HepG2 (cell line): Measurements from ENCODE around the gene HIRA. TPM values are rescaled to one million over a fixed set of nuclear protein-coding genes. Genes with fewer than 3 reads are reported as not detected.

ENCODE experiments used
- ATF7 ChIP-seq, 2 experiments: fragments of 450-650 bp in 1 of 2; sonication (generic) in 1 of 2; formaldehyde crosslinking in 1 of 2; IDR thresholded peaks; 2 replicates each; pipeline versions ENCODE4 v1.4.0 to v1.6.1; 2016 to 2020; ENCODE audit warnings: antibody characterized with exemption in 1 of 2, mild to moderate bottlenecking in 1 of 2, missing genetic modification reagents in 1 of 2
- FOSL2 ChIP-seq: sonication (generic); formaldehyde crosslinking; IDR thresholded peaks from 2 replicates; pipeline ENCODE4 v1.4.0; 2020; ENCODE audit warnings: missing genetic modification reagents
- FOXM1 ChIP-seq: sonication (generic); formaldehyde crosslinking; IDR thresholded peaks from 2 replicates; pipeline ENCODE4 v1.5.0; 2020; ENCODE audit warnings: missing genetic modification reagents
- FOXO1 ChIP-seq: sonication (generic); formaldehyde crosslinking; IDR thresholded peaks from 2 replicates; pipeline ENCODE4 v1.4.0; 2020; ENCODE audit warnings: missing genetic modification reagents
- FOXP1 ChIP-seq, 2 experiments: fragments of 450-650 bp in 1 of 2; IDR thresholded peaks; 2 replicates each; pipeline ENCODE4 v1.6.1; 2017 to 2018; ENCODE audit warnings: antibody characterized with exemption in 1 of 2
- HDAC6 ChIP-seq: fragments of 200-600 bp; sonication (generic); IDR thresholded peaks from 2 replicates; pipeline ENCODE4 v1.7.0; 2017; ENCODE audit warnings: mild to moderate bottlenecking, antibody characterized with exemption, low read length, low read depth
- HNRNPH1 ChIP-seq: fragments of 200-400 bp; formaldehyde crosslinking; optimal IDR thresholded peaks from 2 replicates; pipeline ENCODE3; 2017; ENCODE audit warnings: mild to moderate bottlenecking, low read depth, low read length
- IKZF1 ChIP-seq: fragments of 450-650 bp; IDR thresholded peaks from 2 replicates; pipeline ENCODE4 v1.7.1; 2016
- JUND ChIP-seq: sonication (generic); formaldehyde crosslinking; IDR thresholded peaks from 2 replicates; pipeline ENCODE4 v1.8.0; 2022; ENCODE audit warnings: mild to moderate bottlenecking, missing genetic modification reagents
- KLF16 ChIP-seq, 2 experiments: sonication (generic) in 1 of 2; formaldehyde crosslinking in 1 of 2; IDR thresholded peaks; 2 replicates each; pipeline versions ENCODE4 v1.6.1 to v1.8.0; 2016 to 2023; ENCODE audit warnings: missing genetic modification reagents in 2 of 2, missing compliant biosample characterization in 1 of 2
- NPAS2 ChIP-seq: sonication (generic); formaldehyde crosslinking; IDR thresholded peaks from 2 replicates; pipeline ENCODE4 v1.8.0; 2022; ENCODE audit warnings: mild to moderate bottlenecking, missing genetic modification reagents, borderline replicate concordance
- PAX8 ChIP-seq: sonication (generic); formaldehyde crosslinking; IDR thresholded peaks from 2 replicates; pipeline ENCODE4 v1.8.0; 2022; ENCODE audit warnings: mild to moderate bottlenecking, missing genetic modification reagents, borderline replicate concordance
- PHB2 ChIP-seq: fragments of 450-650 bp; IDR thresholded peaks from 2 replicates; pipeline ENCODE4 v1.6.1; 2018; ENCODE audit not compliant: partially characterized antibody
- PTBP1 ChIP-seq: fragments of 200-400 bp; formaldehyde crosslinking; IDR thresholded peaks from 2 replicates; pipeline ENCODE4 v1.6.1; 2018; ENCODE audit warnings: low read length, low read depth; ENCODE audit not compliant: poor library complexity, severe bottlenecking
- U2AF2 ChIP-seq: fragments of 200-400 bp; formaldehyde crosslinking; IDR thresholded peaks from 2 replicates; pipeline ENCODE4 v1.6.1; 2017; ENCODE audit warnings: low read depth, mild to moderate bottlenecking, low read length
- ZNF75D ChIP-seq: sonication (generic); formaldehyde crosslinking; IDR thresholded peaks from 2 replicates; pipeline ENCODE4 v1.8.1; 2023; ENCODE audit warnings: missing genetic modification reagents, mild to moderate bottlenecking, borderline replicate concordance
- ZNF816 ChIP-seq: sonication (generic); formaldehyde crosslinking; IDR thresholded peaks from 2 replicates; pipeline ENCODE4 v1.8.0; 2022; ENCODE audit warnings: missing genetic modification reagents, mild to moderate bottlenecking, borderline replicate concordance
- polyA plus RNA-seq, 8 experiments: library from polyadenylated mRNA; depleted of rRNA in 3 of 8; stranded (reverse) in 7 of 8; unstranded in 1 of 8; fragments of >200 nt; fragmentation: Illumina TruSeq in 4 of 8; extraction: Trizol in 4 of 8; gene quantifications; 2 replicates each; pipeline versions ENCODE4 v1.2.1 to v1.2.3, GENCODE V29; 2011 to 2016; ENCODE audit warnings: low read depth in 4 of 8, missing spikeins in 1 of 8, mixed read lengths in 1 of 8; ENCODE audit not compliant: insufficient read depth in 1 of 8
- total RNA-seq, 5 experiments: library from RNA; depleted of rRNA; stranded (reverse); fragments of >200 nt; fragmentation: Illumina TruSeq; extraction: Trizol; gene quantifications; 2 replicates each; pipeline ENCODE4 v1.2.3, GENCODE V29; 2016; ENCODE audit warnings: low read depth in 1 of 5
- TF ChIP-seq, protein P1 (sequence below): sonication (generic); formaldehyde crosslinking; IDR thresholded peaks from 2 replicates; pipeline ENCODE4 v1.8.1; 2023; ENCODE audit warnings: missing genetic modification reagents, mild to moderate bottlenecking, borderline replicate concordance
- TF ChIP-seq, protein P2 (sequence below): sonication (generic); formaldehyde crosslinking; IDR thresholded peaks from 2 replicates; pipeline ENCODE4 v1.4.0; 2020; ENCODE audit warnings: low read depth, mild to moderate bottlenecking, missing genetic modification reagents
- TF ChIP-seq, protein P3 (sequence below): sonication (generic); formaldehyde crosslinking; conservative IDR thresholded peaks from 2 replicates; pipeline ENCODE4 v1.8.1; 2023; ENCODE audit warnings: missing genetic modification reagents
- TF ChIP-seq, protein P4 (sequence below): sonication (generic); formaldehyde crosslinking; IDR thresholded peaks from 2 replicates; pipeline ENCODE4 v1.4.0; 2020; ENCODE audit warnings: missing genetic modification reagents, borderline replicate concordance
- TF ChIP-seq, protein P5 (sequence below): sonication (generic); formaldehyde crosslinking; IDR thresholded peaks from 2 replicates; pipeline ENCODE4 v1.5.1; 2020; ENCODE audit warnings: mild to moderate bottlenecking, missing genetic modification reagents, borderline replicate concordance

The HIRA gene
- total and polyA plus RNA-seq, 2 of the 13 experiments (the other 11 are each of a cell fraction or from before 2014, with no cell fraction given): 21.5 to 29.2 TPM

DNA sequence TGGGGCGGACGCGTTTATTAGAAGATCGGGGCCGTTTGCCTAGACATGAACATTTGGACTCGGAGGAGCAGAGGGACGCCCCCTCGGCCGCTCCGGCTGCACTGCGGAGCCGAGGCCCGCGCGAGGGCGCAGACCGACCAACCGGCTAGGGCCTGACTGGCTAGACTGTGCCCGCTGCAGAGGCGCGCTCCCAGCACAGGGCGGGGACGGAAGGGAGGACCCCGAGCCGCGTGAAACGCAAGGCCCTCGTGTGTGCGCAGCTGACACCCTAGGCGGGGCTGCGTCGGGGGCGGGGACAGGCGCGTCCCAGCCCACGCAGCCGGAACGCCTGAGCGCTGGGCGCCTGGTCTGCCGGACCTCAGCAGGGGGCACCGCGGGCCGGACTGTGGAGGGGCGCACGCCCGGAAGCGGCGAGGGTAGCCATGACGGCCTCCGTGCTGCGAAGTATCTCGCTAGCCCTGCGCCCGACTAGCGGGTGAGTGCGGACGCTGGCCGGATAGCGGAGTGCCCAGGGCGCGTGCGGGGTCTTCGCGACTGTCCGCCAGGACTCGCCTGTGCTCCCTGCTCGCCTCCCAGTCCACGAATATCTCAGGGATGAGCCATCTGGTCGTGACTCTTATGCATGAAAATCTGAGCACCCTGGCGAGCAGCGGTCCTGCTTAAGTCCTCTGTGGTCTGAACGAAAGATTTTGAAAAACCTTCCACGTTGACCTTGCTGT lies 759 bp upstream of the HIRA start, which contains the start of gene MRPL40 (continued):
- TF ChIP-seq, protein P1, sequence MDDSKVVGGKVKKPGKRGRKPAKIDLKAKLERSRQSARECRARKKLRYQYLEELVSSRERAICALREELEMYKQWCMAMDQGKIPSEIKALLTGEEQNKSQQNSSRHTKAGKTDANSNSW: peak; percentile 91; the same call in 1 of the 2 replicates
- TF ChIP-seq HNRNPH1: no peak
- peak; percentile 93 for TF ChIP-seq FOXO1 (CRISPR knock-in tag)
- no peak for TF ChIP-seq ATF7 (IDR thresholded peaks at IDR 0.05)
- TF ChIP-seq ATF7 (CRISPR knock-in tag; IDR thresholded peaks at IDR 0.05): peak; percentile 30; the same call in 1 of the 2 replicates
- TF ChIP-seq FOXM1 (CRISPR knock-in tag): peak; percentile 46; the same call in 1 of the 2 replicates
- TF ChIP-seq PHB2: no peak
- TF ChIP-seq, protein P2, sequence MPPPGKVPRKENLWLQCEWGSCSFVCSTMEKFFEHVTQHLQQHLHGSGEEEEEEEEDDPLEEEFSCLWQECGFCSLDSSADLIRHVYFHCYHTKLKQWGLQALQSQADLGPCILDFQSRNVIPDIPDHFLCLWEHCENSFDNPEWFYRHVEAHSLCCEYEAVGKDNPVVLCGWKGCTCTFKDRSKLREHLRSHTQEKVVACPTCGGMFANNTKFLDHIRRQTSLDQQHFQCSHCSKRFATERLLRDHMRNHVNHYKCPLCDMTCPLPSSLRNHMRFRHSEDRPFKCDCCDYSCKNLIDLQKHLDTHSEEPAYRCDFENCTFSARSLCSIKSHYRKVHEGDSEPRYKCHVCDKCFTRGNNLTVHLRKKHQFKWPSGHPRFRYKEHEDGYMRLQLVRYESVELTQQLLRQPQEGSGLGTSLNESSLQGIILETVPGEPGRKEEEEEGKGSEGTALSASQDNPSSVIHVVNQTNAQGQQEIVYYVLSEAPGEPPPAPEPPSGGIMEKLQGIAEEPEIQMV (CRISPR knock-in tag): peak; percentile 91
- TF ChIP-seq KLF16 (CRISPR knock-in tag; IDR thresholded peaks at IDR 0.05): peak in 1 of 2 experiments; percentile 100; a peak in 2 of 4 replicates
- TF ChIP-seq, protein P3, sequence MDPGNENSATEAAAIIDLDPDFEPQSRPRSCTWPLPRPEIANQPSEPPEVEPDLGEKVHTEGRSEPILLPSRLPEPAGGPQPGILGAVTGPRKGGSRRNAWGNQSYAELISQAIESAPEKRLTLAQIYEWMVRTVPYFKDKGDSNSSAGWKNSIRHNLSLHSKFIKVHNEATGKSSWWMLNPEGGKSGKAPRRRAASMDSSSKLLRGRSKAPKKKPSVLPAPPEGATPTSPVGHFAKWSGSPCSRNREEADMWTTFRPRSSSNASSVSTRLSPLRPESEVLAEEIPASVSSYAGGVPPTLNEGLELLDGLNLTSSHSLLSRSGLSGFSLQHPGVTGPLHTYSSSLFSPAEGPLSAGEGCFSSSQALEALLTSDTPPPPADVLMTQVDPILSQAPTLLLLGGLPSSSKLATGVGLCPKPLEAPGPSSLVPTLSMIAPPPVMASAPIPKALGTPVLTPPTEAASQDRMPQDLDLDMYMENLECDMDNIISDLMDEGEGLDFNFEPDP (CRISPR knock-in tag): peak; percentile 98
- TF ChIP-seq NPAS2 (CRISPR knock-in tag): no peak
- peak; percentile 79; the same call in 1 of the 2 replicates for TF ChIP-seq ZNF816
- no peak for TF ChIP-seq FOXP1 (IDR thresholded peaks at IDR 0.05)
- TF ChIP-seq FOXP1 (CRISPR knock-in tag; IDR thresholded peaks at IDR 0.05): peak; percentile 54
- no peak for TF ChIP-seq U2AF2
- TF ChIP-seq PTBP1: no peak
- TF ChIP-seq, protein P4, sequence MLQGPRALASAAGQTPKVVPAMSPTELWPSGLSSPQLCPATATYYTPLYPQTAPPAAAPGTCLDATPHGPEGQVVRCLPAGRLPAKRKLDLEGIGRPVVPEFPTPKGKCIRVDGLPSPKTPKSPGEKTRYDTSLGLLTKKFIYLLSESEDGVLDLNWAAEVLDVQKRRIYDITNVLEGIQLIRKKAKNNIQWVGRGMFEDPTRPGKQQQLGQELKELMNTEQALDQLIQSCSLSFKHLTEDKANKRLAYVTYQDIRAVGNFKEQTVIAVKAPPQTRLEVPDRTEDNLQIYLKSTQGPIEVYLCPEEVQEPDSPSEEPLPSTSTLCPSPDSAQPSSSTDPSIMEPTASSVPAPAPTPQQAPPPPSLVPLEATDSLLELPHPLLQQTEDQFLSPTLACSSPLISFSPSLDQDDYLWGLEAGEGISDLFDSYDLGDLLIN: no peak; the same call in 1 of the 2 replicates
- peak; percentile 92 for TF ChIP-seq JUND (CRISPR knock-in tag)
- TF ChIP-seq FOSL2: peak; percentile 79
- TF ChIP-seq IKZF1: no peak
- no peak for TF ChIP-seq ZNF75D (CRISPR knock-in tag)
- TF ChIP-seq, protein P5, sequence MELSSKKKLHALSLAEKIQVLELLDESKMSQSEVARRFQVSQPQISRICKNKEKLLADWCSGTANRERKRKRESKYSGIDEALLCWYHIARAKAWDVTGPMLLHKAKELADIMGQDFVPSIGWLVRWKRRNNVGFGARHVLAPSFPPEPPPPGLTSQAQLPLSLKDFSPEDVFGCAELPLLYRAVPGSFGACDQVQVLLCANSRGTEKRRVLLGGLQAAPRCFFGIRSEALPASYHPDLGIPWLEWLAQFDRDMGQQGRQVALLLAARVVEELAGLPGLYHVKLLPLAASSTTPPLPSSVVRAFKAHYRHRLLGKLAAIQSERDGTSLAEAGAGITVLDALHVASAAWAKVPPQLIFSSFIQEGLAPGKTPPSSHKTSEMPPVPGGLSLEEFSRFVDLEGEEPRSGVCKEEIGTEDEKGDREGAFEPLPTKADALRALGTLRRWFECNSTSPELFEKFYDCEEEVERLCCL (CRISPR knock-in tag): peak; percentile 51; the same call in 1 of the 2 replicates
- no peak for TF ChIP-seq PAX8 (CRISPR knock-in tag)
- TF ChIP-seq HDAC6: no peak
